Glutamatergic neuron (in vitro differentiated cells): ENCODE results near the gene SLC6A9. TPM values are rescaled to one million over a fixed set of nuclear protein-coding genes. Genes with fewer than 3 reads are reported as not detected.

Source experiments
- DNase-seq: peaks from one replicate; pipeline ENCODE4 v3.0.0; 2022
- H3K27ac Mint-ChIP-seq: one replicate; pipeline ENCODE4 v1.8.0; 2020; ENCODE audit warnings: mild to moderate bottlenecking, mixed read lengths, inconsistent platforms; ENCODE audit not compliant: unreplicated experiment
- H3K27me3 Mint-ChIP-seq: one replicate; pipeline ENCODE4 v1.8.0; 2020; ENCODE audit warnings: mild to moderate bottlenecking, moderate library complexity, mixed read lengths, inconsistent platforms; ENCODE audit not compliant: unreplicated experiment
- H3K36me3 Mint-ChIP-seq: one replicate; pipeline ENCODE4 v1.8.0; 2020; ENCODE audit warnings: mild to moderate bottlenecking, mixed read lengths, inconsistent platforms; ENCODE audit not compliant: unreplicated experiment
- H3K4me1 Mint-ChIP-seq: one replicate; pipeline ENCODE4 v1.8.0; 2020; ENCODE audit warnings: mild to moderate bottlenecking, low read depth, mixed read lengths, inconsistent platforms; ENCODE audit not compliant: unreplicated experiment
- H3K4me3 Mint-ChIP-seq: one replicate; pipeline ENCODE4 v1.8.0; 2020; ENCODE audit warnings: mild to moderate bottlenecking, mixed read lengths, inconsistent platforms; ENCODE audit not compliant: unreplicated experiment
- H3K9me3 Mint-ChIP-seq: one replicate; pipeline ENCODE4 v1.8.0; 2020; ENCODE audit warnings: mild to moderate bottlenecking, moderate library complexity, mixed read lengths, inconsistent platforms; ENCODE audit not compliant: unreplicated experiment
- total RNA-seq: library from RNA; stranded (reverse); fragmentation: NEBNext Ultra II Directional; extraction: Animal tissue kit (Norgen Biotek cat#: 25700); gene quantifications from one replicate; pipeline ENCODE4 v1.2.1, GENCODE V29; 2021; ENCODE audit not compliant: unreplicated experiment
- TF ChIP-seq, protein P1 (sequence below): fragments of 200-600 bp; sonication (generic); IDR thresholded peaks from one replicate; pipeline ENCODE4 v1.5.0; 2021; ENCODE audit not compliant: partially characterized antibody, unreplicated experiment

SLC6A9 gene
- total RNA-seq, 1 donor from 2014 or later: 8.9 TPM

- TF ChIP-seq, protein P1, sequence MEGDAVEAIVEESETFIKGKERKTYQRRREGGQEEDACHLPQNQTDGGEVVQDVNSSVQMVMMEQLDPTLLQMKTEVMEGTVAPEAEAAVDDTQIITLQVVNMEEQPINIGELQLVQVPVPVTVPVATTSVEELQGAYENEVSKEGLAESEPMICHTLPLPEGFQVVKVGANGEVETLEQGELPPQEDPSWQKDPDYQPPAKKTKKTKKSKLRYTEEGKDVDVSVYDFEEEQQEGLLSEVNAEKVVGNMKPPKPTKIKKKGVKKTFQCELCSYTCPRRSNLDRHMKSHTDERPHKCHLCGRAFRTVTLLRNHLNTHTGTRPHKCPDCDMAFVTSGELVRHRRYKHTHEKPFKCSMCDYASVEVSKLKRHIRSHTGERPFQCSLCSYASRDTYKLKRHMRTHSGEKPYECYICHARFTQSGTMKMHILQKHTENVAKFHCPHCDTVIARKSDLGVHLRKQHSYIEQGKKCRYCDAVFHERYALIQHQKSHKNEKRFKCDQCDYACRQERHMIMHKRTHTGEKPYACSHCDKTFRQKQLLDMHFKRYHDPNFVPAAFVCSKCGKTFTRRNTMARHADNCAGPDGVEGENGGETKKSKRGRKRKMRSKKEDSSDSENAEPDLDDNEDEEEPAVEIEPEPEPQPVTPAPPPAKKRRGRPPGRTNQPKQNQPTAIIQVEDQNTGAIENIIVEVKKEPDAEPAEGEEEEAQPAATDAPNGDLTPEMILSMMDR: no peak
- Mint-ChIP-seq H3K27me3 (peaks cover 16% of the 10 kb centered on the region), H3K27ac (peak overlapping the region; percentile 15), H3K9me3 (peaks cover 2% of the 10 kb centered on the region), H3K4me1 (peaks cover 18% of the 10 kb centered on the region), H3K4me3 (peak overlapping the region; percentile 82), H3K36me3 (no peaks in the 10 kb centered on the region)
- DNase-seq: no peak
Measured at GRCh38 chr1:44032170-44032790, 1.0 kb upstream of the SLC6A9 start.

DNA sequence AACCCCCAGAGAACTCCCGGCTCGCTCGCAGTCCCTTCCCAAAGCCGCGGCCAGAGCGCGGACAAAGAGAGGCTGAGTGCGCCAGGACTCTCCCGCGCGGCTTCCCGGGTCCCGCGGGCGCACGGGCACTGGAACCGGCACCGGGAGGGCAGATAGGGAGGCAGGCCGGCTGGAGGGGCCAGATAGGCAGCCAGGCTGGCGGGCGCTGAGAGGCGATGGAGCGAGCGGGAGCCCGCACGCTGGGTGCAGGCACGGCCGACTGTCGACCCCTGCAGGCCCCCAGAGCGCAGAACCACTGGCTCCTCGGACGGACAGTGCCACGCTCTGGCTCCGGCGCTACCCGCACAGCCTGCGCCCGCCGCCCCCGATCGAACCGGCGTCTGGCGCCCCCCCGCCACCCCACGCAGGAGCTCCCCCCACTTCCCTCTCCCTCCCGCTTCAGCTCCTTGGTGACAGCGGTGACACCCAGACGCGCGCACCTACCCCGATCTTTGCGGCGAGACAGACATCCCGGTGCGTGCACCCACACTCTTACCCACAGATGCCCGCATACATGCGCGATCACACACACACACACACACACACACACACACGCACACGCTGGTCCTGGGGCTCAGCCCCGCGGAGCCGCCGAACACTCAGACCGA, 534 bp downstream of the SLC6A9 start:
- Mint-ChIP-seq H3K4me1 (peaks cover 9% of the 10 kb centered on the region), H3K9me3 (peaks cover 2% of the 10 kb centered on the region), H3K27ac (peak overlapping the region; percentile 59), H3K4me3 (peak overlapping the region; percentile 82), H3K36me3 (no peaks in the 10 kb centered on the region), H3K27me3 (peaks cover 16% of the 10 kb centered on the region)
- peak; percentile 83 for DNase-seq
- TF ChIP-seq, protein P1: no peak

GRCh38 chr1:44029911-44030604, 1.2 kb downstream of the SLC6A9 start:
- TF ChIP-seq, protein P1: no peak
- Mint-ChIP-seq H3K36me3 (no peaks in the 10 kb centered on the region), H3K4me3 (peak overlapping the region; percentile 90), H3K9me3 (peaks cover 2% of the 10 kb centered on the region), H3K4me1 (peaks cover 8% of the 10 kb centered on the region), H3K27me3 (peaks cover 16% of the 10 kb centered on the region), H3K27ac (peak overlapping the region; percentile 41)
- DNase-seq: peak; percentile 89

- DNase-seq: no peak
- H3K4me3 Mint-ChIP-seq: peak overlapping the region; percentile 90
- peaks cover 16% of the 10 kb centered on the region for H3K27me3 Mint-ChIP-seq
- peaks cover 4% of the 10 kb centered on the region for H3K9me3 Mint-ChIP-seq
- TF ChIP-seq, protein P1: no peak
- peaks cover 8% of the 10 kb centered on the region for H3K4me1 Mint-ChIP-seq
- H3K36me3 Mint-ChIP-seq: no peaks in the 10 kb centered on the region
- peak overlapping the region; percentile 41 for H3K27ac Mint-ChIP-seq
Measured at GRCh38 chr1:44029260-44029910, 1.9 kb downstream of the SLC6A9 start.
